ENCODE measurements around the gene COLQ.

Gene COLQ

GRCh38 chr3:15497964-15498363 lies 23.5 kb downstream of the COLQ start:
- Histone ChIP-seq H3K4me3 (IDR thresholded peaks at IDR 0.05; ENCODE audit: insufficient read depth, low read depth, low read length) (no peak overlapping the region), H3K4me2 (no peak overlapping the region), H3K4me1 (ENCODE audit: low read depth, poor library complexity, severe bottlenecking) (no peaks in the 10 kb centered on the region), H3K27ac (no peak overlapping the region), H4K20me1 (ENCODE audit: insufficient read depth) (no peaks in the 10 kb centered on the region), H3K9ac (no peak overlapping the region), H3K36me3 (ENCODE audit: insufficient read depth) (no peaks in the 10 kb centered on the region), H3K79me2 (ENCODE audit: insufficient read depth, low read depth) (no peaks in the 10 kb centered on the region), H2AFZ (ENCODE audit: low read depth) (no peak overlapping the region), H3K27me3 (ENCODE audit: insufficient read depth, low read depth) (no peaks in the 10 kb centered on the region)
- TF ChIP-seq, protein P1, sequence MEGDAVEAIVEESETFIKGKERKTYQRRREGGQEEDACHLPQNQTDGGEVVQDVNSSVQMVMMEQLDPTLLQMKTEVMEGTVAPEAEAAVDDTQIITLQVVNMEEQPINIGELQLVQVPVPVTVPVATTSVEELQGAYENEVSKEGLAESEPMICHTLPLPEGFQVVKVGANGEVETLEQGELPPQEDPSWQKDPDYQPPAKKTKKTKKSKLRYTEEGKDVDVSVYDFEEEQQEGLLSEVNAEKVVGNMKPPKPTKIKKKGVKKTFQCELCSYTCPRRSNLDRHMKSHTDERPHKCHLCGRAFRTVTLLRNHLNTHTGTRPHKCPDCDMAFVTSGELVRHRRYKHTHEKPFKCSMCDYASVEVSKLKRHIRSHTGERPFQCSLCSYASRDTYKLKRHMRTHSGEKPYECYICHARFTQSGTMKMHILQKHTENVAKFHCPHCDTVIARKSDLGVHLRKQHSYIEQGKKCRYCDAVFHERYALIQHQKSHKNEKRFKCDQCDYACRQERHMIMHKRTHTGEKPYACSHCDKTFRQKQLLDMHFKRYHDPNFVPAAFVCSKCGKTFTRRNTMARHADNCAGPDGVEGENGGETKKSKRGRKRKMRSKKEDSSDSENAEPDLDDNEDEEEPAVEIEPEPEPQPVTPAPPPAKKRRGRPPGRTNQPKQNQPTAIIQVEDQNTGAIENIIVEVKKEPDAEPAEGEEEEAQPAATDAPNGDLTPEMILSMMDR (conservative IDR thresholded peaks at IDR 0.05; ENCODE audit: low read depth, low read length) = no peak

- H3K79me2 ChIP-seq (ENCODE audit: insufficient read depth, low read depth) = no peaks in the 10 kb centered on the region
- no peak overlapping the region for H3K4me3 ChIP-seq (IDR thresholded peaks at IDR 0.05; ENCODE audit: insufficient read depth, low read depth, low read length)
- H3K4me2 ChIP-seq = no peak overlapping the region
- no peak overlapping the region for H2AFZ ChIP-seq (ENCODE audit: low read depth)
- no peaks in the 10 kb centered on the region for H4K20me1 ChIP-seq (ENCODE audit: insufficient read depth)
- no peaks in the 10 kb centered on the region for H3K36me3 ChIP-seq (ENCODE audit: insufficient read depth)
- no peak overlapping the region for H3K27ac ChIP-seq
- H3K4me1 ChIP-seq (ENCODE audit: low read depth, poor library complexity, severe bottlenecking) = no peaks in the 10 kb centered on the region
- H3K27me3 ChIP-seq (ENCODE audit: insufficient read depth, low read depth) = no peaks in the 10 kb centered on the region
- TF ChIP-seq, protein P1 (conservative IDR thresholded peaks at IDR 0.05; ENCODE audit: low read depth, low read length) = no peak
- no peak overlapping the region for H3K9ac ChIP-seq
Measured at GRCh38 chr3:15496341-15496664, 25.2 kb downstream of the COLQ start.

DNA sequence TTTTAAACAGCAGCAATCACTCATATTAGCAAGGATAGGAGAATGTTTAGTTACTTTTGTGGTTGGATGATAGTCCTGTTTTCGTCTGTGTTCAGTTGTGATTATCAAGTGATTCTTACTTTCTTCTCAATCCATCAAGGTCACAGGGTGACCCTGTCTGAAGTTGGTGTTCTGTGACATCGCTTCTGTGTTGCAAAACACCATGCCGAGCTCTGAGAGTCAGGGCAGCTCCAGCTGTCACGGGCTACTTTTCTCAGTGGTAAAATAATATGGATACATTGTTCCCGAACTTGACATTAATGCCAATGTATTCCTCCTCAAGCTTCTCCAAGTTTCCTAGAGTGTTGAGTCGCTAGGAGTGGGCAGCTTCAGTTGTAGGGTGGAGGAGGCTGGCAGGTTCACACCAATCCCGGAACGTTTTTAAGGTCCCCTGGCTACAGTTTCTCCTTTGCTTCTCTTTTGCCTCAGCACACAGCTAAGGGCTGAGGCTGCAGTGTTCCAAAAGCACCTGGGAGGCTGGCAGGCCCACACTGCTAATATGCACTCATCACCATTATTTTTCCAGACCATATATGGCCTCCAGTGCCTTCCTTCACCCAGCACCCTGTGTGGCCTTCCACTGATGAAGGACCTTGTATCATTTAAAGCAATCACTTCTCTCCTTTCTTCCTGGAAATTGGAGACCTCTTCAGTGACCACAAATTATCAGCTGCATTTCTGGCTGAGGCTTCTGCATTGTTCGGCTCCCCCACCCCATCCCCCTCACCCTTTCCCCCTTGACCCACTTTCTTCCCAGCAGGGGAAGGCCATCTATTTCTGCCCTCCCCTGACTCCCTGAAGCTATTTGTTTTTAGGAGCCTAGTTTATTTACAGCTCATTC lies 25.8 kb downstream of the COLQ start:
- Histone ChIP-seq H3K4me1 (ENCODE audit: low read depth, poor library complexity, severe bottlenecking) (no peaks in the 10 kb centered on the region), H3K4me3 (IDR thresholded peaks at IDR 0.05; ENCODE audit: insufficient read depth, low read depth, low read length) (no peak overlapping the region), H2AFZ (ENCODE audit: low read depth) (no peak overlapping the region), H3K4me2 (no peak overlapping the region), H3K27ac (no peak overlapping the region), H3K27me3 (ENCODE audit: insufficient read depth, low read depth) (no peaks in the 10 kb centered on the region), H4K20me1 (ENCODE audit: insufficient read depth) (no peaks in the 10 kb centered on the region), H3K36me3 (ENCODE audit: insufficient read depth) (no peaks in the 10 kb centered on the region), H3K79me2 (ENCODE audit: insufficient read depth, low read depth) (no peaks in the 10 kb centered on the region), H3K9ac (no peak overlapping the region)
- TF ChIP-seq, protein P1 (conservative IDR thresholded peaks at IDR 0.05; ENCODE audit: low read depth, low read length) = no peak

GRCh38 chr3:15493436-15493835 lies 28.1 kb downstream of the COLQ start:
- Histone ChIP-seq H3K4me3 (IDR thresholded peaks at IDR 0.05; ENCODE audit: insufficient read depth, low read depth, low read length) (no peak overlapping the region), H2AFZ (ENCODE audit: low read depth) (no peak overlapping the region), H3K36me3 (ENCODE audit: insufficient read depth) (no peaks in the 10 kb centered on the region), H4K20me1 (ENCODE audit: insufficient read depth) (no peaks in the 10 kb centered on the region), H3K27me3 (ENCODE audit: insufficient read depth, low read depth) (no peaks in the 10 kb centered on the region), H3K4me1 (ENCODE audit: low read depth, poor library complexity, severe bottlenecking) (no peaks in the 10 kb centered on the region), H3K4me2 (no peak overlapping the region), H3K79me2 (ENCODE audit: insufficient read depth, low read depth) (no peaks in the 10 kb centered on the region), H3K27ac (no peak overlapping the region), H3K9ac (no peak overlapping the region)
- TF ChIP-seq, protein P1 (conservative IDR thresholded peaks at IDR 0.05; ENCODE audit: low read depth, low read length) = no peak

Measured in KMS-11 (cell line).